H1 (cell line): Measurements from ENCODE around the gene TNRC6C. TPM values are rescaled to one million over a fixed set of nuclear protein-coding genes. Genes with fewer than 3 reads are reported as not detected.

ENCODE experiments used
- CTCF ChIA-PET: fragments of 300-600 bp; sonication (Branson Sonifier 250); formaldehyde crosslinking; loops from one replicate; lab custom pipeline; 2021; ENCODE audit not compliant: partially characterized antibody; lab: Charles Lee
- POLR2A ChIA-PET: fragments of 300-600 bp; sonication (Branson Sonifier 250); formaldehyde crosslinking; loops from one replicate; lab custom pipeline; 2021; ENCODE audit warnings: inconsistent platforms; ENCODE audit not compliant: partially characterized antibody; lab: Charles Lee
- DNase-seq, 2 experiments: peaks; one replicate each; pipeline versions ENCODE4 v3.0.0 to v3.0.0-alpha.2; 2010 to 2022; ENCODE audit warnings: low spot score in 2 of 2, low read depth in 1 of 2, mixed read lengths in 1 of 2
- FAIRE-seq: peaks from 2 replicates; lab custom pipeline; 2011; peaks lifted over from hg19 to GRCh38; lab: Jason Lieb, UNC
- H2AFZ ChIP-seq: 2 replicates; pipeline ENCODE4 v1.8.1; 2012; ENCODE audit warnings: low read length, inconsistent platforms
- H2AK5ac ChIP-seq: 2 replicates; pipeline ENCODE4 v1.6.1; 2013; ENCODE audit warnings: low read depth, low read length
- H2BK120ac ChIP-seq: replicated peaks from 2 replicates; pipeline ENCODE3; 2013; ENCODE audit warnings: low read depth, low read length, inconsistent platforms
- H2BK12ac ChIP-seq: 2 replicates; pipeline ENCODE4 v1.6.1; 2013; ENCODE audit warnings: low read depth, low read length
- H2BK15ac ChIP-seq: 2 replicates; pipeline ENCODE4 v1.6.1; 2013; ENCODE audit warnings: low read length
- H2BK20ac ChIP-seq: 2 replicates; pipeline ENCODE4 v1.6.1; 2013; ENCODE audit warnings: low read length
- H2BK5ac ChIP-seq: 2 replicates; pipeline ENCODE4 v1.6.1; 2013; ENCODE audit warnings: low read depth, low read length
- H3K14ac ChIP-seq: 2 replicates; pipeline ENCODE4 v1.6.1; 2013; ENCODE audit warnings: inconsistent platforms; ENCODE audit not compliant: insufficient read length
- H3K18ac ChIP-seq: 2 replicates; pipeline ENCODE4 v1.6.1; 2013; ENCODE audit warnings: low read length; ENCODE audit errors: extremely low read depth
- H3K23ac ChIP-seq: 2 replicates; pipeline ENCODE4 v1.6.1; 2013; ENCODE audit warnings: inconsistent platforms; ENCODE audit not compliant: insufficient read length
- H3K23me2 ChIP-seq: 2 replicates; pipeline ENCODE4 v1.6.1; 2013; ENCODE audit warnings: low read depth, low read length
- H3K27ac ChIP-seq: 2 replicates; pipeline ENCODE4 v1.6.1; 2011; ENCODE audit warnings: low read depth, low read length, inconsistent platforms
- H3K27me3 ChIP-seq, 4 experiments: replicated peaks in 1 of 4; 1 replicate in 1 of 4; 2 replicates in 3 of 4; pipeline versions ENCODE4 v1.6.1 to v1.8.1; 2011 to 2013; ENCODE audit warnings: low read length in 3 of 4, mild to moderate bottlenecking in 3 of 4, inconsistent platforms in 2 of 4, mixed read lengths in 2 of 4, moderate library complexity in 1 of 4; ENCODE audit not compliant: control insufficient read depth in 3 of 4, insufficient read depth in 3 of 4; ENCODE audit errors: extremely low read depth in 1 of 4
- H3K36me3 ChIP-seq, 4 experiments: 2 replicates each; pipeline versions ENCODE4 v1.6.1 to v1.8.1; 2011 to 2013; ENCODE audit warnings: mild to moderate bottlenecking in 4 of 4, low read length in 3 of 4, moderate library complexity in 2 of 4, control low read depth in 1 of 4, inconsistent platforms in 1 of 4; ENCODE audit not compliant: insufficient read depth in 4 of 4, control insufficient read depth in 2 of 4
- H3K4ac ChIP-seq: replicated peaks from 2 replicates; pipeline ENCODE3; 2013; ENCODE audit warnings: low read length, low read depth, mixed read lengths, inconsistent platforms; ENCODE audit not compliant: insufficient read length
- H3K4me1 ChIP-seq, 4 experiments: replicated peaks in 1 of 4; 1 replicate in 1 of 4; 2 replicates in 3 of 4; pipeline versions ENCODE4 v1.6.1 to v1.8.1; 2011 to 2013; ENCODE audit warnings: low read length in 3 of 4, inconsistent platforms in 2 of 4, mixed read lengths in 1 of 4; ENCODE audit not compliant: insufficient read depth in 4 of 4, control insufficient read depth in 3 of 4
- H3K4me2 ChIP-seq, 2 experiments: 2 replicates each; pipeline versions ENCODE4 v1.6.1 to v1.8.1; 2011 to 2013; ENCODE audit warnings: low read depth in 2 of 2, low read length in 2 of 2, control low read depth in 1 of 2, inconsistent platforms in 1 of 2, mild to moderate bottlenecking in 1 of 2; ENCODE audit not compliant: insufficient read depth in 1 of 2
- H3K4me3 ChIP-seq, 4 experiments: fragments of 200-600, 300-600 bp in 1 of 4; sonication (generic), shearing (Covaris generic), sonication (Bioruptor Twin) in 1 of 4; 2 replicates each; pipeline versions ENCODE4 v1.5.1 to v1.8.1; 2011 to 2016; ENCODE audit warnings: low read length in 4 of 4, low read depth in 3 of 4, control low read depth in 2 of 4, inconsistent platforms in 2 of 4, mild to moderate bottlenecking in 2 of 4, mixed read lengths in 1 of 4, moderate library complexity in 1 of 4; ENCODE audit not compliant: insufficient read depth in 2 of 4; ENCODE audit errors: extremely low read depth in 1 of 4
- H3K56ac ChIP-seq: replicated peaks from 2 replicates; pipeline ENCODE3; 2013; ENCODE audit warnings: low read depth, mild to moderate bottlenecking, mixed read lengths, low read length, inconsistent platforms; ENCODE audit not compliant: insufficient read length
- H3K79me1 ChIP-seq: 2 replicates; pipeline ENCODE4 v1.6.1; 2013; ENCODE audit warnings: low read depth, low read length, control low read depth
- H3K79me2 ChIP-seq, 2 experiments: 2 replicates each; pipeline versions ENCODE4 v1.6.1 to v1.8.1; 2012 to 2013; ENCODE audit warnings: low read length in 2 of 2, mild to moderate bottlenecking in 2 of 2, inconsistent platforms in 1 of 2; ENCODE audit not compliant: insufficient read depth in 2 of 2, control insufficient read depth in 1 of 2
- H3K9ac ChIP-seq, 4 experiments: replicated peaks in 1 of 4; 1 replicate in 1 of 4; 2 replicates in 3 of 4; pipeline versions ENCODE4 v1.6.1 to v1.8.1; 2011 to 2013; ENCODE audit warnings: low read depth in 3 of 4, low read length in 3 of 4, control low read depth in 2 of 4, mild to moderate bottlenecking in 2 of 4, moderate library complexity in 2 of 4, inconsistent platforms in 1 of 4; ENCODE audit errors: extremely low read depth in 1 of 4
- H3K9me3 ChIP-seq, 2 experiments: 2 replicates each; pipeline versions ENCODE4 v1.6.1 to v1.8.1; 2012 to 2013; ENCODE audit warnings: mild to moderate bottlenecking in 2 of 2, moderate library complexity in 2 of 2, control low read depth in 1 of 2, inconsistent platforms in 1 of 2, low read depth in 1 of 2, low read length in 1 of 2, mixed read lengths in 1 of 2; ENCODE audit not compliant: insufficient read depth in 2 of 2
- H4K20me1 ChIP-seq, 2 experiments: replicated peaks in 1 of 2; 2 replicates each; pipeline versions ENCODE3 to v1.8.1; 2011 to 2013; ENCODE audit warnings: inconsistent platforms in 2 of 2, low read length in 2 of 2, mild to moderate bottlenecking in 1 of 2; ENCODE audit not compliant: insufficient read depth in 2 of 2, control insufficient read depth in 1 of 2
- H4K5ac ChIP-seq: 2 replicates; pipeline ENCODE4 v1.6.1; 2013; ENCODE audit warnings: low read length, low read depth, mixed read lengths, inconsistent platforms; ENCODE audit not compliant: insufficient read length
- H4K8ac ChIP-seq: 2 replicates; pipeline ENCODE4 v1.8.0; 2013; ENCODE audit warnings: mild to moderate bottlenecking, moderate library complexity, low read length, inconsistent platforms; ENCODE audit not compliant: insufficient read depth; ENCODE audit errors: extremely low read depth
- H4K91ac ChIP-seq: replicated peaks from 2 replicates; pipeline ENCODE3; 2013; ENCODE audit warnings: low read length, mixed read lengths, inconsistent platforms; ENCODE audit not compliant: insufficient read length
- ATF3 ChIP-seq: IDR thresholded peaks from 2 replicates; pipeline ENCODE4 v1.6.1; 2011; ENCODE audit warnings: low read depth, mild to moderate bottlenecking, low read length; ENCODE audit not compliant: insufficient read depth
- BCL11A ChIP-seq, 2 experiments: IDR thresholded peaks; one replicate each; pipeline ENCODE4 v1.6.1; 2011; ENCODE audit warnings: low read depth in 2 of 2, low read length in 2 of 2, mild to moderate bottlenecking in 2 of 2
- WGBS, 2 experiments: shearing (Covaris generic) in 1 of 2; methylation state at CpG; one replicate each; pipeline versions ENCODE4 v1.1.6 to v1.1.7; 2013 to 2015; ENCODE audit warnings: low lambda C conversion rate in 2 of 2, mixed read lengths in 2 of 2, inconsistent platforms in 1 of 2, low coverage in 1 of 2, missing lambda C conversion rate in 1 of 2; ENCODE audit not compliant: insufficient replicate concordance in 2 of 2, insufficient coverage in 1 of 2, insufficient read length in 1 of 2; ENCODE audit errors: extremely low coverage in 1 of 2, missing lambda C conversion rate in 1 of 2; 5-methylcytosine and 5-hydroxymethylcytosine counted together
- polyA plus RNA-seq, 7 experiments: library from polyadenylated mRNA; depleted of rRNA in 3 of 7; stranded (reverse) in 5 of 7; unstranded in 2 of 7; fragments of >200 nt in 5 of 7; fragments of 200-250 nt in 2 of 7; gene quantifications; 1 replicate in 5 of 7; 2 replicates in 1 of 7; 4 replicates in 1 of 7; pipeline versions ENCODE4 v1.2.1 to v1.2.3, GENCODE V29; 2011 to 2013; ENCODE audit warnings: missing spikeins in 2 of 7, mixed read lengths in 2 of 7
- total RNA-seq: library from RNA; stranded (reverse); fragmentation: NEBNext Ultra II Directional; extraction: Animal tissue kit (Norgen Biotek cat#: 25700); gene quantifications from 2 replicates; pipeline ENCODE4 v1.2.1, GENCODE V29; 2021

TNRC6C gene
- total and polyA plus RNA-seq, 2 of the 8 experiments (the other 6 are each of a cell fraction or from before 2014, with no cell fraction given): 2.8 to 28.9 TPM

DNA sequence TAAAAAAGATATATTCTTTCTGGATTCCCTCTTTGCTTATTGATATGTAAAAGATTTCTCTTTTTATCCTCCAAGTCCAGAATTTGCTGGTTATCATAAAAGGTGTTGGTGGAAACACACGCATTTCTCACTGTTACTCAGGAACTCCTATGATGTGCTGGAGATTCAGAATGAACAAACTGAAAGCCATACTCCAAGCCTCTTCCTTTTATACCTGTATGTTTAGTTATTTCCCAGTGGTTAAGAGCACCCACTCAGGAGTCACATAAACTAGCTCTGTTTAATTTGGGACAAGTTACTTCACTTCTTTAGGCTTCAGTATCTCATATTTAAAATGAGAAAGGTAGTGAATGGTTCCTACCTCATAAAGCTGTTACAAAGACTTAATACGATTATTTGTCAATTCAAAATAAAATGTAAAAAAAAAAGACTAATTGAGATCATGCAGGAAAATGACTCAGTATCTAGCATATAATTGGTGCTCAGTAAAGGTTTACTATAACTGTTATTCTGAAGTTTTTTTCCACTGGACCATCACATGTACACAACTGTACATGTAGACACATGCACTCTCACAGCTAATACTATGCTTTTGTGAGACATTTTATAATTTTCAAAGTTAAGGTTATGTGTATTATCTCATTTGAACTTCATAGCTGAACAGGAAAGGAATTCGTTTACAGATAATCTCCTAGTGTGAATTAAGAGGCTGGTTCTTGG lies 47.1 kb downstream of the TNRC6C start:
- Histone ChIP-seq H4K91ac (no peak overlapping the region), H3K23ac (no peak overlapping the region), H4K20me1 (no peaks in the 10 kb centered on the region), H4K8ac (no peak overlapping the region), H2BK5ac (no peak overlapping the region), H3K27me3 (no peaks in the 10 kb centered on the region), H2BK20ac (no peak overlapping the region), H3K4ac (no peak overlapping the region), H2AK5ac (no peak overlapping the region), H2AFZ (no peak overlapping the region), H3K4me2 (no peak overlapping the region), H3K79me1 (no peaks in the 10 kb centered on the region; the same call in 1 of the 2 replicates), H3K14ac (no peak overlapping the region), H2BK15ac (no peak overlapping the region), H3K4me1 (peaks cover 0 to 11% (median 3%) of the 10 kb centered on the region in 4 experiments; a peak in 3 of 7 replicates), H3K4me3 (no peak overlapping the region), H3K9ac (no peak overlapping the region), H4K5ac (no peak overlapping the region), H3K18ac (no peak overlapping the region), H3K56ac (no peak overlapping the region), H3K23me2 (no peaks in the 10 kb centered on the region), H3K27ac (no peak overlapping the region), H3K9me3 (no peaks in the 10 kb centered on the region), H3K79me2 (peaks cover 0 to 22% of the 10 kb centered on the region in 2 experiments; a peak in 2 of 4 replicates), H3K36me3 (peaks cover 0 to 7% (median 0%) of the 10 kb centered on the region in 4 experiments; a peak in 2 of 8 replicates), H2BK120ac (no peak overlapping the region), H2BK12ac (no peak overlapping the region)
- CTCF ChIA-PET: interaction anchor here (3.8 to 5.3 kb wide), 2 partner anchors 8 to 13 kb away, joined by 22 to 40 read pairs; no protein-coding TSS in a partner anchor
- TF ChIP-seq ATF3: no peak
- TF ChIP-seq BCL11A (IDR thresholded peaks at IDR 0.05; ENCODE audit: low read depth in 2 of 2, low read length in 2 of 2): no peak
- POLR2A ChIA-PET: no interaction called here
- DNase-seq: no peak
- WGBS, 2 experiments: 86% methylated on average over 3 of the region's 3 CpGs; no CpG with 5 or more reads in 1 of the 2 experiments
- FAIRE-seq: no peak
